ENCODE results near the gene DNAAF2. TPM values are rescaled to one million over a fixed set of nuclear protein-coding genes. Genes with fewer than 3 reads are reported as not detected.

The DNAAF2 gene
- polyA plus RNA-seq, 1 of the 3 experiments (the other 2 are of a cell fraction): 8.9 TPM

GRCh38 chr14:49589387-49589786 lies 45.7 kb downstream of the DNAAF2 start (continued):
- TF ChIP-seq USF1 (IDR thresholded peaks at IDR 0.05; ENCODE audit: borderline replicate concordance, low read depth) (no peak), NFIC (IDR thresholded peaks at IDR 0.05; ENCODE audit: borderline replicate concordance) (no peak), JUND (IDR thresholded peaks at IDR 0.05) (no peak), FOSL2 (IDR thresholded peaks at IDR 0.05; ENCODE audit: borderline replicate concordance, low read depth) (no peak), YY1 (IDR thresholded peaks at IDR 0.05; ENCODE audit: low read depth) (no peak)

- Histone ChIP-seq H2AFZ (ENCODE audit: low read depth) (peak overlapping the region; percentile 69), H4K20me1 (ENCODE audit: insufficient read depth) (peaks cover 38% of the 10 kb centered on the region), H3K79me2 (ENCODE audit: insufficient read depth) (peaks cover 43% of the 10 kb centered on the region), H3K4me2 (peak overlapping the region; percentile 6; the same call in 1 of the 2 replicates), H3F3A (replicated peaks; ENCODE audit: insufficient read depth) (peaks cover 25% of the 10 kb centered on the region), H3K27me3 (ENCODE audit: insufficient read depth) (no peaks in the 10 kb centered on the region), H3K9ac (no peak overlapping the region; the same call in 1 of the 2 replicates), H3K9me3 (no peaks in the 10 kb centered on the region), H3K36me3 (replicated peaks in 1 of 2; ENCODE audit: control insufficient read depth in 1 of 2, insufficient read depth in 2 of 2, low read length in 1 of 2) (peaks cover 24 to 33% of the 10 kb centered on the region in 2 experiments), H3K4me3 (ENCODE audit: low read depth in 2 of 2, low read length in 1 of 2) (peak overlapping the region; percentile 72 to 91), H3K9me2 (no peaks in the 10 kb centered on the region), H3K4me1 (ENCODE audit: control insufficient read depth in 1 of 2, insufficient read depth in 2 of 2, low read depth in 1 of 2, low read length in 1 of 2) (peaks cover 3 to 7% of the 10 kb centered on the region in 2 experiments; a peak in 1 of 4 replicates), H3K27ac (ENCODE audit: low read depth in 2 of 2, low read length in 1 of 2) (peak overlapping the region; percentile 45 to 82)
- ChIA-PET POLR2A (interaction anchor here (1.0 to 3.6 kb wide), 5 partner anchors 11 to 47 kb away, joined by 4 to 19 read pairs (median 6); partner anchors contain the start of genes LRR1, MGAT2 and RPL36AL), CTCF (interaction anchor here (0.6 to 3.8 kb wide), 35 partner anchors 8 to 316 kb away, joined by 3 to 51 read pairs (median 4); partner anchors contain the start of genes KLHDC1, LRR1, MGAT2 and NEMF)
- WGBS (ENCODE audit: low lambda C conversion rate): under 1% methylated on average over 9 of the region's 21 CpGs
- peak; percentile 60 for DNase-seq
- peak; percentile 99 for TF ChIP-seq CTCF (IDR thresholded peaks at IDR 0.05)
- peak; percentile 28; the same call in 1 of the 2 replicates for TF ChIP-seq TEAD4 (IDR thresholded peaks at IDR 0.05; ENCODE audit: borderline replicate concordance, insufficient read depth)
- peak; percentile 30; the same call in 1 of the 2 replicates for TF ChIP-seq RAD21 (IDR thresholded peaks at IDR 0.05; ENCODE audit: low read length)
- no peak; the same call in 1 of the 2 replicates for TF ChIP-seq SIN3A (IDR thresholded peaks at IDR 0.05; ENCODE audit: borderline replicate concordance, low read depth, low read length)
- TF ChIP-seq NRF1 (IDR thresholded peaks at IDR 0.05; ENCODE audit: low read depth, low read length): no peak
- TF ChIP-seq USF1 (IDR thresholded peaks at IDR 0.05; ENCODE audit: borderline replicate concordance, low read depth): peak; percentile 18; the same call in 1 of the 2 replicates
These were observed 48.2 kb downstream of the DNAAF2 start for GRCh38 chr14:49586673-49587460.
